Kidney epithelial cell (primary cell): ENCODE results near the gene RFTN1. TPM values are rescaled to one million over a fixed set of nuclear protein-coding genes. Genes with fewer than 3 reads are reported as not detected.

Experiments
- DNase-seq: peaks from one replicate; pipeline ENCODE4 v3.0.0-alpha.2; 2010; ENCODE audit warnings: low read depth
- H3K27me3 ChIP-seq: 2 replicates; pipeline ENCODE4 v1.6.0; 2011; ENCODE audit warnings: low read length; ENCODE audit not compliant: control insufficient read depth, insufficient read depth
- H3K36me3 ChIP-seq: 2 replicates; pipeline ENCODE4 v1.5.1; 2011; ENCODE audit warnings: low read length; ENCODE audit not compliant: control insufficient read depth, insufficient read depth
- H3K4me3 ChIP-seq: 2 replicates; pipeline ENCODE4 v1.5.1; 2011; ENCODE audit warnings: low read depth, mild to moderate bottlenecking, control low read depth, low read length
- total RNA-seq: library from RNA; depleted of rRNA; stranded (reverse); fragments of >200 nt; gene quantifications from 2 replicates; pipeline ENCODE4 v1.2.3, GENCODE V29; 2015
- TF ChIP-seq, protein P1 (sequence below): IDR thresholded peaks from 2 replicates; pipeline ENCODE4 v1.5.1; 2011; ENCODE audit warnings: mild to moderate bottlenecking, moderate library complexity, low read length, control low read depth, inconsistent platforms; ENCODE audit not compliant: insufficient read depth, poor library complexity, severe bottlenecking

The RFTN1 gene
- total RNA-seq, 1 donor from 2014 or later, result 50.7 TPM

DNA sequence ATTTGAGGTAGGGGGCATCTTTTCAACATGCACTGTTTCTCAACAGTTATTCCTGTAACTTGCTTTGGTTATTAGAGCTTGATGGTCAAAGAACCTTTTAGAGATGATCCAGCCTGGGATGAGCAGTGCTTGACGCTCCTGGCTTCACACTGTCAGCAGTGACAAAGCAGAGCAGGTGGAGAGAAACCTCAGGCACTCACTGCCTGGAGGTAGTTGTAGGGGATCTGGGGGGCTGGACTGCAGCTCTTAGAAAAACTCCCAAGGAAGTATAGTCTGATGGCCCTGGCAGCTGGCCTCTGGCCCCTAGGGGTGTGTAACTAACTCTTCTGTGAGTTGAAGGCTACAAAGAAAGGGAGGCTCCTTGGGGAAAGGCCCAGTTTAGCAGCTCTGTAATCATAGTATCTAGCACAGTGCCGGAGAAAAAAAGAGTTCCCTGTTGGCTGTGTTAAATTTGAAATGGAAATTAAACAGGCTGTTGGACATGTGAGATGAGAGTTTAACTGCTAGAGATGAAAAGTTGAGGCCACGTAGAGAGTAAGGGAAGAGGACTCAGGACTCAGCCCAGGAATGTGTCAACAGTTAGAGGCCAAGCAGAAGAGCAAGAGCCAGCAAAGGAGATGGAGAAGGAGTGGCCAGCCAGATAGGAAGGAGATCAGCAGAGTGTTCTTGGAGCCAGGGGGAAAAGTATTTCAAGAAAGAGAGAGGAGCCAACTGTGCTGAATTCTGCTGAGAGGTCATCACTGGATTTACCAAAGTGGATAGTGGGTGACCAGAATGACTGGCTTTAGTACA, 234.3 kb downstream of the RFTN1 start:
- TF ChIP-seq, protein P1, sequence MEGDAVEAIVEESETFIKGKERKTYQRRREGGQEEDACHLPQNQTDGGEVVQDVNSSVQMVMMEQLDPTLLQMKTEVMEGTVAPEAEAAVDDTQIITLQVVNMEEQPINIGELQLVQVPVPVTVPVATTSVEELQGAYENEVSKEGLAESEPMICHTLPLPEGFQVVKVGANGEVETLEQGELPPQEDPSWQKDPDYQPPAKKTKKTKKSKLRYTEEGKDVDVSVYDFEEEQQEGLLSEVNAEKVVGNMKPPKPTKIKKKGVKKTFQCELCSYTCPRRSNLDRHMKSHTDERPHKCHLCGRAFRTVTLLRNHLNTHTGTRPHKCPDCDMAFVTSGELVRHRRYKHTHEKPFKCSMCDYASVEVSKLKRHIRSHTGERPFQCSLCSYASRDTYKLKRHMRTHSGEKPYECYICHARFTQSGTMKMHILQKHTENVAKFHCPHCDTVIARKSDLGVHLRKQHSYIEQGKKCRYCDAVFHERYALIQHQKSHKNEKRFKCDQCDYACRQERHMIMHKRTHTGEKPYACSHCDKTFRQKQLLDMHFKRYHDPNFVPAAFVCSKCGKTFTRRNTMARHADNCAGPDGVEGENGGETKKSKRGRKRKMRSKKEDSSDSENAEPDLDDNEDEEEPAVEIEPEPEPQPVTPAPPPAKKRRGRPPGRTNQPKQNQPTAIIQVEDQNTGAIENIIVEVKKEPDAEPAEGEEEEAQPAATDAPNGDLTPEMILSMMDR, result no peak
- no peaks in the 10 kb centered on the region for H3K27me3 ChIP-seq
- H3K4me3 ChIP-seq, result no peak overlapping the region
- no peak for DNase-seq
- H3K36me3 ChIP-seq, result no peaks in the 10 kb centered on the region

DNA sequence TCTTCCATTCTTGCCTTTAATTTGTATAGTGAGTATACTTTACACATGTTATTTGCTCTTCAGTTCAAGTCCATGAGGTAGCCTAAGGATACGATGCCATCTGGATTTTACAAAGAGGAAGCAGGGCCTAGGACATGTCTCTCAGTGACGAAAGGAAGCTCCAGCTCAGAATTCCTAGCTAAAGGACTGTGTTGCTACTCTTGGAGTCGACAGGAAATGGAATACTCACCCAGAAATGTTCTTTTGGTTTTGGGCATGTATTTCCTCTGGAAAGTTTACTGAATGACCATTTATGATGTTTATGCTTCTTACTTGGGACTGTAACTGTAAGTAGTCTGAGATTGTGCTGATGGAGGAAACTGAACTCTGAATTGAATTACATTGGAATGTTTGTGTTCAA, 236.0 kb downstream of the RFTN1 start:
- DNase-seq, result no peak
- H3K27me3 ChIP-seq, result no peaks in the 10 kb centered on the region
- no peak overlapping the region for H3K4me3 ChIP-seq
- TF ChIP-seq, protein P1, result no peak
- no peaks in the 10 kb centered on the region for H3K36me3 ChIP-seq

DNA sequence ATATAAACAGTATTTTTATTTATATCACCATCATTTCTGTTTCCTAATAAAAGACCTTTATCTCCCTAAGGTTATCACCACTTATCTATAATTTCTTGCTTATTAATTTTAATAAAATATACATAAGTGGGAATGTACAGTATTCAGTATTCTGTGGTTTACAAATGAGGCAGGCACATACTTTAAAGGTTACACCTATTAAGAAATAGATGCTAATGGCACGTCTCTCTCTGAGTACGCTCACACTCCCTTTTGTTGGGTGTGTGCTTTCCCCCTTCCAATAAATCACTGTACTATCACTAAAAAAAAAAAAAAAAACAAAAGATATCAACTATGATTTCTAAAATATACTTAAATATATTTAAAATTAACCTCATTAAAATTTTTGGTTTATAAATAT, 239.6 kb downstream of the RFTN1 start:
- Histone ChIP-seq H3K4me3 (no peak overlapping the region), H3K27me3 (no peaks in the 10 kb centered on the region), H3K36me3 (no peaks in the 10 kb centered on the region)
- TF ChIP-seq, protein P1, result no peak
- DNase-seq, result no peak

DNA sequence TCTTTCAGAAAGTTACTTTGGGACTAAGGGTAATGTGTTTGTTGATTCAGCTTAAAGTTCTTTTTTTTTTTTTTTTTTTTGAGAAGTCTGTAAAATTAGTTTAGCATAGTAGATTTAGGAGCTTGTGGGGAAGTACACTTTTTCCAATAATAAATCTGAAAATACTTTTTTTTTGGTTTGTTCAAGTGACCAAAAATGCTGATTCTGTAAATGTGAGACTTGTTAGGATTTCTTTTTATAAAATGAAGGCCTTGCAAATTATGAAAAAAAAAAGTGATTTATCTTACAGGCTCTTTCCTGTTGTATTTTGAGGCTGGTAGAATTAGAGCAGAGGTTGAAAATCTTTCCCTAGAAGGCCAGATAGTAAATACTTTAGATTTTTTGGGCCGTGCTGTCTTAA, 240.9 kb downstream of the RFTN1 start:
- Histone ChIP-seq H3K4me3 (no peak overlapping the region), H3K27me3 (no peaks in the 10 kb centered on the region), H3K36me3 (no peaks in the 10 kb centered on the region)
- DNase-seq, result no peak
- TF ChIP-seq, protein P1, result no peak

DNA sequence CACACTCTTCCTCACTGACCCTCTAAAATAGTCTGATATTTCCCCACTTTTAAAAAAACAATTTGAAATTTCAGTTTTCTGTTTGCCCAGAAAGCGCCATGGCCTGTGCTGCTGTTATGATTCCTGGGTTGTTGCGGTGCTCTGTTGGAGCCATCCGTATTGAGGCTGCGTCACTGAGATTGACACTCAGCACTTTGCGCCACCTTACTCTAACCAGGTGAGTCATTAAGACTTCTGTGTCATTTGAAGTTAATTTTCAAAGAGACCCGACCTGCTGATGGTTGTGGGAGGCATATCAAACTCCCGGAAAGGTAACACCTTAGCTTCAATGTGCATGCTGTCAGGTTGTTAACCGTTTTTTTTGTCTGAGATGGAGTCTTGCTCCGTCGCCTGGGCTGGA, 242.6 kb downstream of the RFTN1 start:
- no peak for DNase-seq
- no peaks in the 10 kb centered on the region for H3K27me3 ChIP-seq
- H3K4me3 ChIP-seq, result no peak overlapping the region
- H3K36me3 ChIP-seq, result no peaks in the 10 kb centered on the region
- TF ChIP-seq, protein P1, result no peak

DNA sequence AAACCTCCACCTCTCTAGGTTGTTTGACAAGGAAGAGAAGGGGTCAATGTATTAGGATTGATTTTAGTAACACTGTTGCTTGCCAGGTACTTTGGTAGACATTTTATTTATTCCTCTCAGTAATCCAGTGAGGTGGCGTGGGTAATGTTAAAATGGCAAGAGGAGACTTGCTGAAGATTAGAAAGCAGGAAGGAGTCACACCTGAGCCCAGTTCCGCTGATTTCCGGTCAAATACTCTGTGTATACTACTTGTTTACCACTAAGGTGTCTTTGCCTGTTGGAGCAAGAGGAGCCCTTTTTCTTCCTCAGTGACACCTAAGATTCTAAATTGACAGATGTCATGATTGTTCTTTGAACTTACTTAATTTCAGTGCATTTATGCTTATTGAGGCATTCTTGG, 246.8 kb downstream of the RFTN1 start:
- Histone ChIP-seq H3K27me3 (no peaks in the 10 kb centered on the region), H3K4me3 (no peak overlapping the region), H3K36me3 (no peaks in the 10 kb centered on the region)
- no peak for DNase-seq
- TF ChIP-seq, protein P1, result no peak
